Mesendoderm (in vitro differentiated cells): ENCODE results near the gene EPS8.

Source experiments
- DNase-seq: peaks from one replicate; pipeline ENCODE4 v3.0.0; 2013
- H2AK5ac ChIP-seq: 2 replicates; pipeline ENCODE4 v1.6.1; 2013; ENCODE audit warnings: low read length, inconsistent platforms
- H2BK120ac ChIP-seq: 2 replicates; pipeline ENCODE4 v1.6.1; 2013; ENCODE audit warnings: low read depth, mild to moderate bottlenecking, low read length, moderate library complexity, mixed read lengths
- H2BK15ac ChIP-seq: replicated peaks from 2 replicates; pipeline ENCODE4 v1.6.1; 2013; ENCODE audit warnings: low read depth, mild to moderate bottlenecking, moderate library complexity
- H2BK5ac ChIP-seq: 2 replicates; pipeline ENCODE4 v1.6.1; 2013; ENCODE audit warnings: low read length, inconsistent platforms
- H3K18ac ChIP-seq: 2 replicates; pipeline ENCODE4 v1.6.1; 2013; ENCODE audit warnings: mild to moderate bottlenecking, low read length, mixed read lengths
- H3K23ac ChIP-seq: one replicate; pipeline ENCODE4 v1.6.1; 2013; ENCODE audit warnings: low read length
- H3K27ac ChIP-seq: 2 replicates; pipeline ENCODE4 v1.5.1; 2013; ENCODE audit warnings: low read depth, mild to moderate bottlenecking, inconsistent platforms, low read length, moderate library complexity
- H3K27me3 ChIP-seq: 2 replicates; pipeline ENCODE4 v1.6.1; 2013; ENCODE audit warnings: low read length, control low read depth, mild to moderate bottlenecking, inconsistent platforms; ENCODE audit not compliant: insufficient read depth, poor library complexity
- H3K36me3 ChIP-seq: 2 replicates; pipeline ENCODE4 v1.6.1; 2013; ENCODE audit warnings: low read length, inconsistent platforms; ENCODE audit not compliant: control insufficient read depth, insufficient read depth
- H3K4ac ChIP-seq: one replicate; pipeline ENCODE4 v1.6.1; 2013; ENCODE audit warnings: low read depth, mild to moderate bottlenecking, low read length, moderate library complexity
- H3K4me1 ChIP-seq: 2 replicates; pipeline ENCODE4 v1.6.1; 2013; ENCODE audit warnings: low read depth, low read length, inconsistent platforms; ENCODE audit not compliant: control insufficient read depth
- H3K4me2 ChIP-seq: 2 replicates; pipeline ENCODE4 v1.6.1; 2013; ENCODE audit warnings: low read length
- H3K4me3 ChIP-seq: 2 replicates; pipeline ENCODE4 v1.5.1; 2013; ENCODE audit warnings: mild to moderate bottlenecking, low read length
- H3K56ac ChIP-seq: one replicate; pipeline ENCODE4 v1.6.1; 2013; ENCODE audit warnings: low read length
- H3K79me1 ChIP-seq: 2 replicates; pipeline ENCODE4 v1.6.1; 2013; ENCODE audit warnings: low read length, inconsistent platforms
- H3K79me2 ChIP-seq: 2 replicates; pipeline ENCODE4 v1.6.1; 2013; ENCODE audit warnings: mild to moderate bottlenecking, low read length; ENCODE audit not compliant: control insufficient read depth, insufficient read depth
- H3K9ac ChIP-seq: 2 replicates; pipeline ENCODE4 v1.6.1; 2013; ENCODE audit warnings: low read length, inconsistent platforms
- H4K5ac ChIP-seq: one replicate; pipeline ENCODE4 v1.6.1; 2013; ENCODE audit warnings: low read length
- H4K8ac ChIP-seq: one replicate; pipeline ENCODE4 v1.6.1; 2013; ENCODE audit warnings: low read depth, mild to moderate bottlenecking, control low read depth, low read length, moderate library complexity
- WGBS: extraction: QIAGEN DNeasy Blood & Tissue Kit; methylation state at CpG from one replicate; pipeline ENCODE4 v1.1.7; 2013; ENCODE audit warnings: low lambda C conversion rate, missing lambda C conversion rate; ENCODE audit not compliant: insufficient coverage; ENCODE audit errors: extremely low coverage; 5-methylcytosine and 5-hydroxymethylcytosine counted together

Gene EPS8

DNA sequence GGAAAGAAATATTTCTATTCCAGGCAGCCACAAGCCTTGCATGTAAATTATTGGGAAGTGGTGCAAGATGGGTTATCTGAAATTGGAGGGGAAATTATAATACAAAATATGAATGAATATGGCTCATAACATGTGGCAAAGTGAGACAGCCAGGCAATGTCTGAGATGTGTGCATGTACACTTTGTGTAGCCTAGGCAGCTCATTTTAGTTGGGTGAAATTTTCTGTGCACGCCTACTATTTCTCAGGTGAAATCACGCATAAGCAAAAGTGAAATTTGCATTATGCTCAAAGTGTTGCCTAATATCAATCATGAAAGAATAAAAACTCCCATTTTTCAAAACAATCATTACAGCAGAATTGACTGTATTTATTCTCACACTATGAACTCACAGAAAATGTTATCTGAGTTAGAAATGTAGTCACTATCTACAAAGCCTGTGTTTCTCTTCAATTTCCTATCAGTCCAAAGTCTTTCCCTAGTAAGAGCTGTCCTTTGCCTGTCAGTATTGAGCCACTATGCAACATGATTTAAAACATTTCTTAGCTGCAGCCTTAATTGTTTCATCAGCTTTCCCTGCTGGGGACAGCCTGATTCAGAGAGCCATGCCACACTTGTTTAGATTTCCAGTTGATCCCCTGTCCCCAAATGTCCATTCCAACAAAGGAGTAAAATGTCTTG is 80.7 kb downstream of the EPS8 start:
- Histone ChIP-seq H3K4me2 (no peak overlapping the region), H3K27me3 (no peaks in the 10 kb centered on the region), H4K5ac (no peak overlapping the region), H2AK5ac (no peak overlapping the region), H3K27ac (no peak overlapping the region), H3K23ac (no peak overlapping the region), H3K18ac (no peak overlapping the region), H3K9ac (no peak overlapping the region), H3K4me1 (no peaks in the 10 kb centered on the region), H3K4ac (no peak overlapping the region), H2BK5ac (no peak overlapping the region), H3K79me1 (no peaks in the 10 kb centered on the region), H3K56ac (no peak overlapping the region), H3K79me2 (no peaks in the 10 kb centered on the region), H2BK120ac (no peak overlapping the region), H2BK15ac (no peak overlapping the region), H3K36me3 (no peaks in the 10 kb centered on the region), H3K4me3 (no peak overlapping the region), H4K8ac (no peak overlapping the region)
- WGBS = no CpG with 5 or more reads among the region's 2 CpGs
- no peak for DNase-seq

DNA sequence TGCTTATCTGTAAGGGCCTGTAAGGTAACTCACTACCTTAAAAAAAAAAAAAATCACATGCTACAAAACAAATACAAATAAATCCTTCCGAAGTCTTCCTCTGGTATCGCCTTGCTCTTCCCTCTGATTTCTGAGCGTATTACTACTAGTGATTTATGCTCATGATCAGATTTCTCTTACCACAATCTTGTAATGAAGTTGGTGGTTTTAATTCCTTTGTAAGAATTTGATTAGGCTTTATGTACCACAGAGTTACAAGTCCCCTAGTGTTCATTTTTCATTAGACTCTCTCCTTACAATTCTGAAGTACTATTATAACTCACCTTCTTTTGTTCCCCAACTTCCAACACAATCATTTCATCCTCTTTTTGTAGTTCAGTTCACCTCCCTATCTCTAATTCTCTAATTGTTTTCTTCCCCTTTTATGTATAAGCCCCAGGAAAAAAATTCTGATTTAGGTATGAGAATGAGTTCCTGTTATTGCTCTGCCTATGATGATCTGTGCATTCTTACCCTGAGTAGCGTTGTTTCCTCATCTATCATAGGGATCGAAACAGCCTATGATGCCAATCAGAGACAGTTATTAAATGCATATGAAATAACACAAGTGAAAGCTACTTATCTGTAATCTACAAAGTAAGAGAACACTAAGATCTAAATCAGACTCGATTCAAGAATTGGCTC is 81.5 kb downstream of the EPS8 start:
- Histone ChIP-seq H3K4me2 (no peak overlapping the region), H2BK120ac (no peak overlapping the region), H2AK5ac (no peak overlapping the region), H4K8ac (no peak overlapping the region), H3K36me3 (no peaks in the 10 kb centered on the region), H3K27ac (no peak overlapping the region), H2BK15ac (no peak overlapping the region), H2BK5ac (no peak overlapping the region), H3K9ac (no peak overlapping the region), H3K18ac (no peak overlapping the region), H3K56ac (no peak overlapping the region), H3K4me1 (no peaks in the 10 kb centered on the region), H4K5ac (no peak overlapping the region), H3K4ac (no peak overlapping the region), H3K23ac (no peak overlapping the region), H3K27me3 (no peaks in the 10 kb centered on the region), H3K79me2 (no peaks in the 10 kb centered on the region), H3K4me3 (no peak overlapping the region), H3K79me1 (no peaks in the 10 kb centered on the region)
- DNase-seq = no peak
- WGBS = no CpG with 5 or more reads among the region's 6 CpGs

DNA sequence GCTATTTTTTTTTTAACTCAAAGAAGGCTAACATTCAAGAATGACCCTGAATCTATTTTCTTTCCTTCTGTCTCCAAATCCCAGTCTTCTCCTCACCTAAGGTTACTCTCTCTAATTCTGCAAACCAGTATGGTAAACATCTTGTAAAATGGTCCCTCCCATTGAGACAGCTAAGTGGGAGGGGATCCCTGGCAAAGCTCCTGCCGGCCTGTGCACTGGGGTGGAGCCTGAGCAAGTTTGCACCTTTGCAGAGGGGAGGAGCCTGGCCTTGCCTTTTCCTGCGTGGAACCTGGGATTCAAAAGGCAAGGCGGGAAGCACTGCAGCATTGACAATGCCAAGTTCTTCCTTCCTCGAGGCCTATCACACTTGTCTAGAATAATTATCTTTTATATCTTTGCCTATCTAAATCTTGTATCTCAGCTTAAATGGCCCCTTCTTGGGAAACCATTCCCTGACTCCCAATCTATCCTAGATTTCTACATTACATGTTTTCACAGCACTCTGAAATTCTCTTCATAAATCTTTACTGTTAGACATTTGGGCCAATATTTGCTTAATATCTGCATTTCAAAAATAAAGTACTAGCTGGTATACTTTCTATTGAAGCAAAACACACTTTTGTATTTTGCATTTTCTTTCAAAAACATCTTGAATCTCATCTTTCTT is 83.0 kb downstream of the EPS8 start:
- no peak overlapping the region for H3K4me2 ChIP-seq
- no peak overlapping the region for H2BK120ac ChIP-seq
- H2BK5ac ChIP-seq = no peak overlapping the region
- no peaks in the 10 kb centered on the region for H3K79me2 ChIP-seq
- H4K5ac ChIP-seq = no peak overlapping the region
- no peak overlapping the region for H3K18ac ChIP-seq
- no peaks in the 10 kb centered on the region for H3K4me1 ChIP-seq
- H3K4me3 ChIP-seq = no peak overlapping the region
- H3K79me1 ChIP-seq = no peaks in the 10 kb centered on the region
- no peak overlapping the region for H3K9ac ChIP-seq
- H2AK5ac ChIP-seq = no peak overlapping the region
- peak; percentile 45 for DNase-seq
- H3K36me3 ChIP-seq = no peaks in the 10 kb centered on the region
- WGBS = no CpG with 5 or more reads among the region's 4 CpGs
- no peak overlapping the region for H2BK15ac ChIP-seq
- H3K27me3 ChIP-seq = no peaks in the 10 kb centered on the region
- no peak overlapping the region for H3K4ac ChIP-seq
- H3K56ac ChIP-seq = no peak overlapping the region
- no peak overlapping the region for H3K23ac ChIP-seq
- no peak overlapping the region for H3K27ac ChIP-seq
- H4K8ac ChIP-seq = no peak overlapping the region

DNA sequence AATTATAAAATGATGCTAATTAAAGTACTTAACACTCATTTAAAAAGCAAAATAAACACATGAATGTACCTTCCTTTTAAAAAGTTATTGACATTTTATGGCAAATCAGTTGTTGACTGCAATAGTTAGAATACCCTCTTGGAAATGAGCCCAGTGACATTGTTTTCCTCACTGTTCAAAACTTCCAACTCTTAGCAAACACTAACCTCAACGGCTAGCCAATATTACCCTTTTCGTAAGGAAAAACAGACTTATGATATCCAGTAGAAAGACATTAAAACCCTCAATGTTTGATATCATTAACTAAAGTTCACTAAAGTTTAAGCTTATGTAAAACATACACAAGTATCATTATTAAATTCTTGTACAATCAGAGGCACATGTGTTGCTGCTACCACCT is 83.6 kb downstream of the EPS8 start:
- Histone ChIP-seq H2BK5ac (no peak overlapping the region), H3K4me1 (no peaks in the 10 kb centered on the region), H3K27me3 (no peaks in the 10 kb centered on the region), H3K9ac (no peak overlapping the region), H3K4me2 (no peak overlapping the region), H2AK5ac (no peak overlapping the region), H3K4me3 (no peak overlapping the region), H3K36me3 (no peaks in the 10 kb centered on the region), H2BK15ac (no peak overlapping the region), H4K5ac (no peak overlapping the region), H3K18ac (no peak overlapping the region), H2BK120ac (no peak overlapping the region), H3K56ac (no peak overlapping the region), H3K79me2 (no peaks in the 10 kb centered on the region), H3K27ac (no peak overlapping the region), H4K8ac (no peak overlapping the region), H3K79me1 (no peaks in the 10 kb centered on the region), H3K23ac (no peak overlapping the region), H3K4ac (no peak overlapping the region)
- no peak for DNase-seq
- WGBS = no CpG with 5 or more reads among the region's 2 CpGs

DNA sequence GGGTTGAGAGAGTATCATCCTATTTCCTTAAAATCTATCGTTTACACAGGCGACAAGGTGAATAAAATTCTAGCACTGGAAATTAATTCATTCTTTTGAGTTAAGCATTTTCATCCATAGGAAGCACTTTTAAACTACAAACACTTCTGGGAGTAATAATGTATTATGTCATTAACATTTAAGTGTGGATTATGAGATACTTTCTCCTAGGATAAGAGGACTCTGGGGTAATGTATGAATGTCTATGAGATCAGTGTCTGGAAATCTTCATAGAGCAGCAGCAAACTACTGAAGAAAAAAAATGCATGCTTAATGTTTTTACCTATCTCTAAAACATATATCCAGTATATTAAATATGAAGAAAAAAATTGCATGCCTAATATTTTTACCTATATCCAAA is 86.9 kb downstream of the EPS8 start:
- WGBS = no CpG with 5 or more reads among the region's 2 CpGs
- no peak overlapping the region for H3K23ac ChIP-seq
- H2AK5ac ChIP-seq = no peak overlapping the region
- H3K4ac ChIP-seq = no peak overlapping the region
- H4K5ac ChIP-seq = no peak overlapping the region
- DNase-seq = no peak
- no peak overlapping the region for H3K18ac ChIP-seq
- H2BK15ac ChIP-seq = no peak overlapping the region
- no peaks in the 10 kb centered on the region for H3K36me3 ChIP-seq
- H3K9ac ChIP-seq = no peak overlapping the region
- H4K8ac ChIP-seq = no peak overlapping the region
- no peak overlapping the region for H3K4me3 ChIP-seq
- no peak overlapping the region for H2BK120ac ChIP-seq
- no peaks in the 10 kb centered on the region for H3K79me2 ChIP-seq
- no peak overlapping the region for H3K27ac ChIP-seq
- no peaks in the 10 kb centered on the region for H3K4me1 ChIP-seq
- H3K4me2 ChIP-seq = no peak overlapping the region
- H2BK5ac ChIP-seq = no peak overlapping the region
- no peaks in the 10 kb centered on the region for H3K27me3 ChIP-seq
- H3K79me1 ChIP-seq = no peaks in the 10 kb centered on the region
- H3K56ac ChIP-seq = no peak overlapping the region
